Prostate gland (tissue), 2 donors: ENCODE results near the gene SLAMF1. TPM values are rescaled to one million over a fixed set of nuclear protein-coding genes. Genes with fewer than 3 reads are reported as not detected.

ENCODE experiments used
- DNase-seq: peaks from one replicate; pipeline ENCODE4 v3.0.0-alpha.2; 2019; ENCODE audit warnings: low spot score
- H3K27ac ChIP-seq, 2 donors: fragments of 200-600 bp; sonication (generic); 2 replicates each; pipeline ENCODE4 v1.5.1; 2017 to 2019
- H3K27me3 ChIP-seq: fragments of 200-600 bp; sonication (generic); replicated peaks from 2 replicates; pipeline ENCODE4 v1.5.1; 2019; ENCODE audit not compliant: insufficient read depth
- H3K36me3 ChIP-seq, 2 donors: fragments of 200-600 bp; sonication (generic); 1 replicate in 1 of 2; 2 replicates in 1 of 2; pipeline versions ENCODE4 v1.5.1 to v1.8.1; 2017 to 2019
- H3K4me1 ChIP-seq: fragments of 200-600 bp; sonication (generic); replicated peaks from 2 replicates; pipeline ENCODE4 v1.5.1; 2019
- H3K4me3 ChIP-seq, 2 donors: fragments of 200-600 bp; sonication (generic); 2 replicates each; pipeline ENCODE4 v1.5.1; 2017 to 2019
- H3K9me3 ChIP-seq: fragments of 200-600 bp; sonication (generic); 2 replicates; pipeline ENCODE4 v1.5.1; 2017
- CTCF ChIP-seq, 4 experiments: fragments of 200-600 bp in 2 of 4; fragments of 450-650 bp in 2 of 4; sonication (generic) in 2 of 4; IDR thresholded peaks; 1 replicate in 3 of 4; 2 replicates in 1 of 4; pipeline ENCODE4 v1.5.1; 2016 to 2019; ENCODE audit warnings: antibody characterized with exemption in 4 of 4, mild to moderate bottlenecking in 2 of 4, moderate library complexity in 2 of 4
- POLR2A ChIP-seq: fragments of 450-650 bp; IDR thresholded peaks from one replicate; pipeline ENCODE4 v1.6.1; 2016; ENCODE audit warnings: antibody characterized with exemption, mild to moderate bottlenecking
- POLR2AphosphoS5 ChIP-seq: sonication (generic); formaldehyde crosslinking; IDR thresholded peaks from one replicate; pipeline ENCODE4 v1.6.1; 2017; ENCODE audit warnings: antibody characterized with exemption
- WGBS: methylation state at CpG from one replicate; pipeline ENCODE4 v1.1.5; 2018; 5-methylcytosine and 5-hydroxymethylcytosine counted together
- intact Hi-C: fragments of 100-400 bp; cut with DNase I; formaldehyde crosslinking; loops from one replicate; pipeline ENCODE4 v1.14.2; 2022
- total RNA-seq, 2 donors: library from RNA; depleted of rRNA; stranded (reverse); fragments of >200 nt; gene quantifications; one replicate each; pipeline ENCODE4 v1.1.0, GENCODE V29; 2016

SLAMF1 gene
- total RNA-seq, 2 donors from 2014 or later, result 0.17 to 0.36 TPM

- intact Hi-C loops, result no loop called here
- 69% methylated on average over 1 of the region's 1 CpG for WGBS
- no peaks in the 10 kb centered on the region for H3K9me3 ChIP-seq
- no peak overlapping the region for H3K4me3 ChIP-seq
- no peaks in the 10 kb centered on the region for H3K4me1 ChIP-seq
- no peaks in the 10 kb centered on the region for H3K36me3 ChIP-seq
- DNase-seq, result no peak
- no peaks in the 10 kb centered on the region for H3K27me3 ChIP-seq
- TF ChIP-seq CTCF (IDR thresholded peaks at IDR 0.05) (no peak), POLR2A (no peak), POLR2AphosphoS5 (no peak)
- H3K27ac ChIP-seq, result no peak overlapping the region
Measured at GRCh38 chr1:160618327-160618726, 28.5 kb downstream of the SLAMF1 start.

GRCh38 chr1:160615660-160616059, 31.2 kb downstream of the SLAMF1 start:
- intact Hi-C loops, result no loop called here
- TF ChIP-seq POLR2AphosphoS5 (no peak), CTCF (IDR thresholded peaks at IDR 0.05) (no peak), POLR2A (no peak)
- no peak for DNase-seq
- no peaks in the 10 kb centered on the region for H3K36me3 ChIP-seq
- H3K4me1 ChIP-seq, result no peaks in the 10 kb centered on the region
- H3K9me3 ChIP-seq, result no peaks in the 10 kb centered on the region
- H3K27me3 ChIP-seq, result no peaks in the 10 kb centered on the region
- 83% methylated on average over 2 of the region's 2 CpGs for WGBS
- H3K27ac ChIP-seq, result no peak overlapping the region
- H3K4me3 ChIP-seq, result no peak overlapping the region

- WGBS, result 88% methylated on average over 5 of the region's 5 CpGs
Measured at GRCh38 chr1:160614410-160614809, 32.4 kb downstream of the SLAMF1 start.

GRCh38 chr1:160612613-160613218, 34.1 kb downstream of the SLAMF1 start:
- Histone ChIP-seq H3K9me3 (no peaks in the 10 kb centered on the region), H3K4me1 (no peaks in the 10 kb centered on the region), H3K27me3 (no peaks in the 10 kb centered on the region), H3K4me3 (no peak overlapping the region), H3K27ac (no peak overlapping the region), H3K36me3 (no peaks in the 10 kb centered on the region)
- WGBS, result 86% methylated on average over 6 of the region's 6 CpGs
- TF ChIP-seq POLR2AphosphoS5 (no peak), CTCF (IDR thresholded peaks at IDR 0.05) (no peak), POLR2A (no peak)
- intact Hi-C loops, result no loop called here
- DNase-seq, result no peak

More at GRCh38 chr1:160614410-160614809, 32.4 kb downstream of the SLAMF1 start:
- DNase-seq, result no peak
- Histone ChIP-seq H3K9me3 (no peaks in the 10 kb centered on the region), H3K27ac (no peak overlapping the region), H3K4me3 (no peak overlapping the region), H3K4me1 (no peaks in the 10 kb centered on the region), H3K27me3 (no peaks in the 10 kb centered on the region), H3K36me3 (no peaks in the 10 kb centered on the region)
- TF ChIP-seq POLR2A (no peak), CTCF (IDR thresholded peaks at IDR 0.05) (no peak), POLR2AphosphoS5 (no peak)
- intact Hi-C loops, result no loop called here

- Histone ChIP-seq H3K27me3 (no peaks in the 10 kb centered on the region), H3K4me3 (no peak overlapping the region), H3K36me3 (no peaks in the 10 kb centered on the region), H3K27ac (no peak overlapping the region), H3K4me1 (no peaks in the 10 kb centered on the region), H3K9me3 (no peaks in the 10 kb centered on the region)
- intact Hi-C loops, result no loop called here
- TF ChIP-seq CTCF (IDR thresholded peaks at IDR 0.05) (no peak), POLR2A (no peak)
- DNase-seq, result no peak
- WGBS, result 0% methylated on average over 1 of the region's 1 CpG
Measured at GRCh38 chr1:160610569-160611242, 36.1 kb downstream of the SLAMF1 start.
